ENCODE measurements around the gene MARCO.

DNA sequence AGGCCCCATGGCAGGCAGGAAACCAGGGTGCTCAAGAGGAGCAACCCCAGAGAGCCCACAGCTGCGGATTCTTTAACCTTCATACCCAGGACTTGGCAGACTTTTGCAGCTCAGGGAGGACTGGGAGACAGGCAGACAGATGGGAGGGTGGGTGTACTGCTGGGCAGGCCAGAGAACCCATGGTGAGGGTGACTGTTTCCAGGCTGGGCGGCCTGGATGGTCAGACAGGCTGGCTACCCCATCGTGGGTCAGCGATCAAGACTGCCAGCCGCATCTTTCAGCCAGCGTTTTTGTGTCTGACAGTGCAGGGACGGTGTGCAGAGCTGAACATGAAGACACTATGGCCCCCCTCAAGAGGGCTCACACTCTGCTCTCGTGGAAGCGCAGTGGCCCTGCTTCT, 82.2 kb downstream of the MARCO start:
- TF ChIP-seq POLR2A (IDR thresholded peaks at IDR 0.05), result no peak
- TF ChIP-seq, protein P1, sequence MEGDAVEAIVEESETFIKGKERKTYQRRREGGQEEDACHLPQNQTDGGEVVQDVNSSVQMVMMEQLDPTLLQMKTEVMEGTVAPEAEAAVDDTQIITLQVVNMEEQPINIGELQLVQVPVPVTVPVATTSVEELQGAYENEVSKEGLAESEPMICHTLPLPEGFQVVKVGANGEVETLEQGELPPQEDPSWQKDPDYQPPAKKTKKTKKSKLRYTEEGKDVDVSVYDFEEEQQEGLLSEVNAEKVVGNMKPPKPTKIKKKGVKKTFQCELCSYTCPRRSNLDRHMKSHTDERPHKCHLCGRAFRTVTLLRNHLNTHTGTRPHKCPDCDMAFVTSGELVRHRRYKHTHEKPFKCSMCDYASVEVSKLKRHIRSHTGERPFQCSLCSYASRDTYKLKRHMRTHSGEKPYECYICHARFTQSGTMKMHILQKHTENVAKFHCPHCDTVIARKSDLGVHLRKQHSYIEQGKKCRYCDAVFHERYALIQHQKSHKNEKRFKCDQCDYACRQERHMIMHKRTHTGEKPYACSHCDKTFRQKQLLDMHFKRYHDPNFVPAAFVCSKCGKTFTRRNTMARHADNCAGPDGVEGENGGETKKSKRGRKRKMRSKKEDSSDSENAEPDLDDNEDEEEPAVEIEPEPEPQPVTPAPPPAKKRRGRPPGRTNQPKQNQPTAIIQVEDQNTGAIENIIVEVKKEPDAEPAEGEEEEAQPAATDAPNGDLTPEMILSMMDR (IDR thresholded peaks at IDR 0.05), result no peak
